Measurements from ENCODE around the gene CABLES1. TPM values are rescaled to one million over a fixed set of nuclear protein-coding genes. Genes with fewer than 3 reads are reported as not detected.

CABLES1 gene
- total RNA-seq, 3 donors from 2014 or later: 8.1 to 13.0 (median 11.6) TPM

DNA sequence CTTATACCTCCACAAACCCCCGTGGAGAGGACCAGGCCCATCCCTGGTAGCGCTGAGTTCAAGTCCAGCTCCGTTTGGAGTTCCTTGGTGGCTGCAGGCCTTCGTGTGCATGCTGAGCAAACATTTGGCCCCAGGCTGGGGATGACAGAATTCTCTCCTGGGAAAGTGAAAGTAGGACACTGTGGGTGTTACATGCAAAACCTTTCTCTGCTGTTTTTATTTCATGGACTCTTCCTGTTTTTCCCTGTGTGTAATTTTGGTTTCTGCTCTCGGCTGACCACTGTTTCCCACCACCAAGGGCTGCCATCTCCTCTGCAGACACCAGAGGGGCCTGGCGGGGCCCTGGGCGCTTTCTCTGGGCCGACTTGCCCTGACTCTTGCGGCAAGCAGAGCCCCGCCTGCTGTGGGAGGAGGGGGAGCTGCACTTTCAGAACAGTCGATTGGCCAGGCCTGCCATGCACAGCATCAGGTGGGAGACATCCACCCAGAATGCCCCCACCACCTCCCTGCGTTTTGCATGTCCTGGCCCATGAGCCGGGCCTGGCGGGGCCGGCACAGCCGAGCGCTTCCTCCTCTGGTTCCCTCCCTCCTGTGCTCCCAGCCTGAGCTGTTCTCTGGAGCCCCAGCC is 102.4 kb downstream of the CABLES1 start:
- Histone ChIP-seq H3K9me3 (no peaks in the 10 kb centered on the region), H3K4me1 (ENCODE audit: low read depth) (peaks cover 5% of the 10 kb centered on the region), H3K4me3 (no peak overlapping the region), H3K36me3 (ENCODE audit: low read depth) (no peaks in the 10 kb centered on the region)
- peak; percentile 51 to 73 (median 64) for DNase-seq
- TF ChIP-seq, protein P1, sequence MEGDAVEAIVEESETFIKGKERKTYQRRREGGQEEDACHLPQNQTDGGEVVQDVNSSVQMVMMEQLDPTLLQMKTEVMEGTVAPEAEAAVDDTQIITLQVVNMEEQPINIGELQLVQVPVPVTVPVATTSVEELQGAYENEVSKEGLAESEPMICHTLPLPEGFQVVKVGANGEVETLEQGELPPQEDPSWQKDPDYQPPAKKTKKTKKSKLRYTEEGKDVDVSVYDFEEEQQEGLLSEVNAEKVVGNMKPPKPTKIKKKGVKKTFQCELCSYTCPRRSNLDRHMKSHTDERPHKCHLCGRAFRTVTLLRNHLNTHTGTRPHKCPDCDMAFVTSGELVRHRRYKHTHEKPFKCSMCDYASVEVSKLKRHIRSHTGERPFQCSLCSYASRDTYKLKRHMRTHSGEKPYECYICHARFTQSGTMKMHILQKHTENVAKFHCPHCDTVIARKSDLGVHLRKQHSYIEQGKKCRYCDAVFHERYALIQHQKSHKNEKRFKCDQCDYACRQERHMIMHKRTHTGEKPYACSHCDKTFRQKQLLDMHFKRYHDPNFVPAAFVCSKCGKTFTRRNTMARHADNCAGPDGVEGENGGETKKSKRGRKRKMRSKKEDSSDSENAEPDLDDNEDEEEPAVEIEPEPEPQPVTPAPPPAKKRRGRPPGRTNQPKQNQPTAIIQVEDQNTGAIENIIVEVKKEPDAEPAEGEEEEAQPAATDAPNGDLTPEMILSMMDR (IDR thresholded peaks at IDR 0.05): no peak
- intact Hi-C loops (cut with DNase I, micrococcal nuclease): loop anchor here in 1 of 2 donors (10.0 kb wide), 1 partner anchor 137 kb away; no protein-coding TSS in a partner anchor
- ATAC-seq: peak; percentile 80

DNA sequence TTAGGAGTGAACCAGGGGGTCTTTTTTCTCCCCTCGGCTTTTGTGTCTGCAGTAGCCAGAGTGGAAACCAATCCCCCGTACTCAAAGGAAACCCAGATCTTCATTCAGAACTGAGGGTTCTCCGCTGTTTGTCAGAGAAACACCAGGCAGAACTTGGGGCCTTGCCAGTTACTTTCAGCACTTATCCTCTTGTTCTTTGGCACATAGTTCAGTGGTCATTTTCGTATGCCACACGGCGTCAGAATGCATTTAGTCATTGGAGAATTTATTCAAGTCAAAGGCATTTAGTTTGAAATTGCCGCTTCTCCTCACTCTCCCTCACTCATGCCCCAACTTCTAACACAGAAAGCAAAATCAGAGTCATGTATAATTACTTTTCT is 102.9 kb downstream of the CABLES1 start:
- H3K36me3 ChIP-seq (ENCODE audit: low read depth): no peaks in the 10 kb centered on the region
- DNase-seq: peak in 1 of 3 donors; percentile 33
- peak; percentile 4 for ATAC-seq
- no peaks in the 10 kb centered on the region for H3K9me3 ChIP-seq
- H3K4me3 ChIP-seq: no peak overlapping the region
- peaks cover 5% of the 10 kb centered on the region for H3K4me1 ChIP-seq (ENCODE audit: low read depth)
- intact Hi-C loops (cut with DNase I, micrococcal nuclease): loop anchor here in 1 of 2 donors (10.0 kb wide), 1 partner anchor 137 kb away; no protein-coding TSS in a partner anchor
- TF ChIP-seq, protein P1 (IDR thresholded peaks at IDR 0.05): no peak

DNA sequence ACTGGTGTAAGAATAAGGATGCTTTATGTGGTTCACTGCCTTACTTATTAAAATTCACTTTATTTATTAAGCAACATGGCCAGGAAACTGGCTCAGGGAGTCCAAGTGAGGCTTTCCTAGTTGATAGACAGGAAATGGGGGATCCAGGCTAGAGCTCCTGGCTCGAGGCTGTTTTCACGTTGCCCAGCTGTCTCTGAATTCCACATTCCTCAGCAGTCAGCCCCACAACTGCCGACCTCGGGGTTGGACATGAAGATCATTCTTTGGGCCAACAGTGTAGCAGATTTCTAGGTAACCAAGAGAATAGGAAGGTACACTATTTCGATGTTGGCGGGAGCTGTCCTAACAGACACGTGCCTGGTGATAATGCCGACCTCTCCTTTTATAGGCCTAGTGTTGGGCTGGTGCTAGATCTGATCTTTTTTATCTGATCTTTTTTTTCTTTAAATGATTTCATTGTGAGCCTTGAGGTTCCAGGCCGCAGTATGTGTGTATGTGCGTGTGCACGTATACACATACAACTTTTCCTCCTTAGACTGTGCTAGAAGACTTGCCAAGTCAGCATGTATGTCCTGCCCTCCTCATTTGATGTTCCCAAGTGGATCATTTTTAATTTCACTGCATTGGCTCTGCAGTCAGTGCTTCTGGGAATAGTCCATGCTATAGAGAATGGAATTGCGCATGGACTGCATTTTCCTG is 103.5 kb downstream of the CABLES1 start:
- TF ChIP-seq, protein P1 (IDR thresholded peaks at IDR 0.05): no peak
- Histone ChIP-seq H3K4me3 (no peak overlapping the region), H3K4me1 (ENCODE audit: low read depth) (peaks cover 5% of the 10 kb centered on the region), H3K36me3 (ENCODE audit: low read depth) (no peaks in the 10 kb centered on the region), H3K9me3 (no peaks in the 10 kb centered on the region)
- no peak for ATAC-seq
- no peak for DNase-seq
- intact Hi-C loops (cut with DNase I, micrococcal nuclease): loop anchor here in 1 of 2 donors (10.0 kb wide), 1 partner anchor 136 kb away; no protein-coding TSS in a partner anchor

DNA sequence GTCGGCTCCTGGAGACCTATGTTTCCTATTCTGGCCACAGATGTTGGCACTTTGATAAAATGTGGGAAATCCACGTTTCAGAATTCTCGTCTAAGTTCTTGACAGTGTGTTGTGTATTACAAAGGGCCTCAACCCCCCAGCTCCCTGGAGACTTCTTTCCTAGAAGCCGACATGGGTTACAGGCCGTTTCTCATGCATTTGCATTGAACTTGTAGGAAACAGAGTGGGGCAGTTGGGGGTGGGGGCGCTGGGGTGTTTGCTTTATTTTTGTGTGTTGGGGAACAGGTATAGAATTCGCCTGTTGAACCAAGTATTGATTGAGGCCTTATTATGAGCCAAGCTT is 104.0 kb downstream of the CABLES1 start:
- intact Hi-C loops (cut with DNase I, micrococcal nuclease): loop anchor here in 1 of 2 donors (10.0 kb wide), 1 partner anchor 135 kb away; no protein-coding TSS in a partner anchor
- TF ChIP-seq, protein P1 (IDR thresholded peaks at IDR 0.05): no peak
- Histone ChIP-seq H3K4me3 (no peak overlapping the region), H3K9me3 (no peaks in the 10 kb centered on the region), H3K36me3 (ENCODE audit: low read depth) (no peaks in the 10 kb centered on the region), H3K4me1 (ENCODE audit: low read depth) (peaks cover 5% of the 10 kb centered on the region)
- ATAC-seq (no peak), DNase-seq (no peak)

DNA sequence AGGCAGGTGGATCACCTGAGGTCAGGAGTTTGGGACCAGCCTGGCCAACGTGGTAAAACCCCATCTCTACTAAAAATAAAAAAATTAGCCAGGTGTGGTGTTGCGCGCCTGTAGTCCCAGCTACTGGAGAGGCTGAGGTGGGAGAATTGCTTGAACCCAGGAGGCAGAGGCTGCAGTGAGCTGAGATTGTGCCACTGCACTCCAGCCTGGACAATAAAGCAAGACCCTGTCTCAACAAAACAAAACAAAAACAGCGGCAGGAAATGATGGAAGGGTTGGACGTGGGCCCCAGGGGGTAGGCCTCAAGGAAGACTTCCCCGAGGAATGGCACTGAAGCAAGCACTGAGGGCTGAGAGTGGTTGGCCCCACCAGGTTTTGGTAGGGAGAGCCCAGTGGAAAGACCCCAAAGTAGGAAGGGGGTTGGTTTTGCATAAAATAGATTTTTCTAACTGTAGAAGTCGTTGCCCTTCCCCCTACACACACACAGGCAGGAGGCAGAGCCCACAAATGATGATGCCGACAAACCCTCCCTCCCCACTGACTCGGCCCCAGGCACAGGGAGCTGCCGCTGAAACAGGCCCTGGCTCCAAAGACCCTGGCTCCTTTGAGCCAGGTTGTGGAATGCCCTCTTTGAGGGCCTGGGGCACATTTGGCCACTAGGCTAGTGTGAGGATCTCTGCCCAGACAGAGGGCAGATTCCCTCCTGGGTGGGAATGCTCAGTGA is 104.8 kb downstream of the CABLES1 start:
- intact Hi-C loops (cut with DNase I, micrococcal nuclease): loop anchor here in 1 of 2 donors (10.0 kb wide), 1 partner anchor 135 kb away; no protein-coding TSS in a partner anchor
- TF ChIP-seq, protein P1 (IDR thresholded peaks at IDR 0.05): no peak
- no peak for ATAC-seq

More for the DNA sequence above, 104.8 kb downstream of the CABLES1 start:
- H3K4me3 ChIP-seq: no peak overlapping the region
- H3K36me3 ChIP-seq (ENCODE audit: low read depth): no peaks in the 10 kb centered on the region
- no peaks in the 10 kb centered on the region for H3K9me3 ChIP-seq
- peaks cover 5% of the 10 kb centered on the region for H3K4me1 ChIP-seq (ENCODE audit: low read depth)
- DNase-seq: no peak
